Femur (tissue), 1 donor: ENCODE data around the gene ULK4.

Experiments used
- DNase-seq: peaks from one replicate; pipeline ENCODE4 v3.0.0-alpha.2; 2017

The ULK4 gene

GRCh38 chr3:41208507-41209220 is 753.2 kb downstream of the ULK4 start:
- DNase-seq: no peak

- DNase-seq: no peak
Measured at GRCh38 chr3:41207355-41207754, 754.5 kb downstream of the ULK4 start.

GRCh38 chr3:41205591-41205990 is 756.3 kb downstream of the ULK4 start:
- DNase-seq: no peak

GRCh38 chr3:41204369-41204768 is 757.5 kb downstream of the ULK4 start:
- no peak for DNase-seq

GRCh38 chr3:41202834-41203345 is 759.0 kb downstream of the ULK4 start:
- DNase-seq: peak; percentile 35

GRCh38 chr3:41202075-41202833 is 759.6 kb downstream of the ULK4 start:
- DNase-seq: no peak

- peak; percentile 57 for DNase-seq
Measured at GRCh38 chr3:41200669-41201021, 761.3 kb downstream of the ULK4 start.

GRCh38 chr3:41199866-41200668 is 761.8 kb downstream of the ULK4 start:
- peak; percentile 78 for DNase-seq

GRCh38 chr3:41198950-41199865 is 762.7 kb downstream of the ULK4 start, which contains the start of gene CTNNB1:
TSS of gene CTNNB1 (plus strand) at chr3:41199505. CDS start at chr3:41224069, 24,564 bp downstream.
- peak; percentile 95 for DNase-seq

- DNase-seq: peak; percentile 51
Measured at GRCh38 chr3:41198526-41198925, 763.4 kb downstream of the ULK4 start.

GRCh38 chr3:41198046-41198445 is 763.9 kb downstream of the ULK4 start:
- no peak for DNase-seq
